Osteoblast (primary cell): ENCODE measurements around the gene E2F4. TPM values are rescaled to one million over a fixed set of nuclear protein-coding genes. Genes with fewer than 3 reads are reported as not detected.

Experiments
- DNase-seq: peaks from one replicate; pipeline ENCODE4 v3.0.0; 2011; ENCODE audit warnings: low spot score, mixed read lengths; ENCODE audit not compliant: insufficient read length; ENCODE audit errors: missing footprints
- H2AFZ ChIP-seq: 2 replicates; pipeline ENCODE4 v1.6.0; 2011; ENCODE audit warnings: mild to moderate bottlenecking, low read length
- H3K27ac ChIP-seq: 2 replicates; pipeline ENCODE4 v1.5.1; 2011; ENCODE audit warnings: mild to moderate bottlenecking, low read depth, low read length, moderate library complexity
- H3K27me3 ChIP-seq: 2 replicates; pipeline ENCODE4 v1.6.0; 2012; ENCODE audit warnings: mild to moderate bottlenecking, control low read depth, inconsistent platforms, low read length, moderate library complexity; ENCODE audit not compliant: insufficient read depth
- H3K36me3 ChIP-seq: 2 replicates; pipeline ENCODE4 v1.5.1; 2011; ENCODE audit warnings: mild to moderate bottlenecking, low read length, control low read depth, moderate library complexity; ENCODE audit not compliant: insufficient read depth
- H3K4me1 ChIP-seq: 2 replicates; pipeline ENCODE4 v1.5.1; 2011; ENCODE audit warnings: mild to moderate bottlenecking, low read length, control low read depth, moderate library complexity; ENCODE audit not compliant: insufficient read depth
- H3K4me2 ChIP-seq: 2 replicates; pipeline ENCODE4 v1.6.0; 2011; ENCODE audit warnings: mild to moderate bottlenecking, low read length; ENCODE audit not compliant: insufficient read depth
- H3K4me3 ChIP-seq: fragments of 200-600 bp; sonication (generic); 3 replicates; pipeline ENCODE4 v1.5.1; 2012; ENCODE audit warnings: mild to moderate bottlenecking, low read length, inconsistent platforms; ENCODE audit not compliant: insufficient read depth
- H3K79me2 ChIP-seq: 2 replicates; pipeline ENCODE4 v1.6.0; 2012; ENCODE audit warnings: mild to moderate bottlenecking, low read length, control low read depth, inconsistent platforms; ENCODE audit not compliant: insufficient read depth
- H3K9me3 ChIP-seq: 2 replicates; pipeline ENCODE4 v1.5.1; 2011; ENCODE audit warnings: low read depth, low read length, control low read depth
- H4K20me1 ChIP-seq: 2 replicates; pipeline ENCODE4 v1.6.0; 2012; ENCODE audit warnings: mild to moderate bottlenecking, low read length, control low read depth; ENCODE audit not compliant: insufficient read depth
- total RNA-seq: library from RNA; depleted of rRNA; stranded (reverse); fragments of >200 nt; gene quantifications from 2 replicates; pipeline ENCODE4 v1.2.3, GENCODE V29; 2012
- TF ChIP-seq, protein P1 (sequence below): IDR thresholded peaks from 2 replicates; pipeline ENCODE4 v1.5.1; 2011; ENCODE audit warnings: mild to moderate bottlenecking, low read depth, low read length, moderate library complexity; ENCODE audit errors: extremely low read depth

Gene E2F4
- total RNA-seq, 1 donor: 56.5 TPM

DNA sequence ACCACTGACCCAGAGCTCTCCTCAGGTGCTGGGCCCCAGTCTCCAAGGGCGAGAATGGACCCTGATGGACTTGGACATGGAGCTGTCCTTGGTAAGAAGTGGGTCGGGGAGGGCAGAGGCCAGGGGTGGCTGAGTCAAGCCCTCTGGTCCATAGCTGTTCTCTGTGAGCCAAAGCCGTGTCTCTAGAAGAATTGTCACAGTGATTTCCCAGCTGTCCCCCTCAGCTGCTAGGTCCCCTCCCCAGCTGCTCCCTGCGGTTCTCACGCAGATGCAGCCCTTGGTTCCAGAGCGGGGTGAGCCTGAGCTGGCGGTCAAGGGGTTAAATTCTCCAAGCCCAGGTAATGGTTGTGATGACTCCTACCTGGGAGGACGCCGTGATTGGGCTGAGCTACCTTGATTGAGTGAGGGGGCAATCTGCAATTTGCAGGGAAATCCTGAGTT lies 22.9 kb upstream of the E2F4 start:
- H3K4me3 ChIP-seq: no peak overlapping the region
- no peak overlapping the region for H2AFZ ChIP-seq
- H3K4me2 ChIP-seq: no peak overlapping the region
- no peak for DNase-seq
- peaks cover 2% of the 10 kb centered on the region for H4K20me1 ChIP-seq
- H3K27me3 ChIP-seq: peaks cover 16% of the 10 kb centered on the region
- no peak overlapping the region for H3K27ac ChIP-seq
- no peaks in the 10 kb centered on the region for H3K36me3 ChIP-seq
- TF ChIP-seq, protein P1, sequence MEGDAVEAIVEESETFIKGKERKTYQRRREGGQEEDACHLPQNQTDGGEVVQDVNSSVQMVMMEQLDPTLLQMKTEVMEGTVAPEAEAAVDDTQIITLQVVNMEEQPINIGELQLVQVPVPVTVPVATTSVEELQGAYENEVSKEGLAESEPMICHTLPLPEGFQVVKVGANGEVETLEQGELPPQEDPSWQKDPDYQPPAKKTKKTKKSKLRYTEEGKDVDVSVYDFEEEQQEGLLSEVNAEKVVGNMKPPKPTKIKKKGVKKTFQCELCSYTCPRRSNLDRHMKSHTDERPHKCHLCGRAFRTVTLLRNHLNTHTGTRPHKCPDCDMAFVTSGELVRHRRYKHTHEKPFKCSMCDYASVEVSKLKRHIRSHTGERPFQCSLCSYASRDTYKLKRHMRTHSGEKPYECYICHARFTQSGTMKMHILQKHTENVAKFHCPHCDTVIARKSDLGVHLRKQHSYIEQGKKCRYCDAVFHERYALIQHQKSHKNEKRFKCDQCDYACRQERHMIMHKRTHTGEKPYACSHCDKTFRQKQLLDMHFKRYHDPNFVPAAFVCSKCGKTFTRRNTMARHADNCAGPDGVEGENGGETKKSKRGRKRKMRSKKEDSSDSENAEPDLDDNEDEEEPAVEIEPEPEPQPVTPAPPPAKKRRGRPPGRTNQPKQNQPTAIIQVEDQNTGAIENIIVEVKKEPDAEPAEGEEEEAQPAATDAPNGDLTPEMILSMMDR: no peak
- peaks cover 21% of the 10 kb centered on the region for H3K4me1 ChIP-seq
- no peaks in the 10 kb centered on the region for H3K9me3 ChIP-seq
- H3K79me2 ChIP-seq: no peaks in the 10 kb centered on the region

DNA sequence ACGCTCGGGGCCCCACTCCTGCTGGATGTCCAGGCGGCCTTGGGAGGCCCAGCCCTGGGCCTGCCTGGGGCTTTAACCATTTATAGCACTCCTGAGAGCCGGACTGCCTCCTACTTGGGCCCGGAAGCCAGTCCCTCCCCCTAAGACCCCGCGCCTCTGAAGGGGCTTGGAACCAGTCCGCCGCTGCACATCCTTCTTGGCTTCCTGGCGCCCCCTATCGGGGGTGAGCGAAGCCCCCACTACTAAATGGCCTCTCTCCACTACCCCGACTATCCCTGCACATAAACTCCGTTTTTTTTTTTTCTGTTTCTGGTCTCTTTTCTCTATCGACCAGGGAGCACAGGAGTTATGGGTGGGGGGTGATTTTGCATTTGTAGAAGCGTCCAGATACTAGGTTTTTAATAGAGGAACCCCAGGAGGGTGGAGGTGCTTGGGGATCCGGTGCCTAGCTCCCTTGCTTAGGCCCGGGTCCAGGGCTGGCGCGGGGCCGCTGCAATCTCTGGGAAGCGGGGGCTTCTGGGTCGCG lies 22.2 kb upstream of the E2F4 start:
- no peaks in the 10 kb centered on the region for H3K9me3 ChIP-seq
- TF ChIP-seq, protein P1: peak; percentile 56
- peak overlapping the region; percentile 90 for H3K4me2 ChIP-seq
- H3K4me3 ChIP-seq: peak overlapping the region; percentile 72
- peaks cover 11% of the 10 kb centered on the region for H3K27me3 ChIP-seq
- H3K79me2 ChIP-seq: no peaks in the 10 kb centered on the region
- peak overlapping the region; percentile 28 for H3K27ac ChIP-seq
- H3K36me3 ChIP-seq: no peaks in the 10 kb centered on the region
- H4K20me1 ChIP-seq: no peaks in the 10 kb centered on the region
- peak overlapping the region; percentile 66 for H2AFZ ChIP-seq
- peak; percentile 93 for DNase-seq
- peaks cover 22% of the 10 kb centered on the region for H3K4me1 ChIP-seq

DNA sequence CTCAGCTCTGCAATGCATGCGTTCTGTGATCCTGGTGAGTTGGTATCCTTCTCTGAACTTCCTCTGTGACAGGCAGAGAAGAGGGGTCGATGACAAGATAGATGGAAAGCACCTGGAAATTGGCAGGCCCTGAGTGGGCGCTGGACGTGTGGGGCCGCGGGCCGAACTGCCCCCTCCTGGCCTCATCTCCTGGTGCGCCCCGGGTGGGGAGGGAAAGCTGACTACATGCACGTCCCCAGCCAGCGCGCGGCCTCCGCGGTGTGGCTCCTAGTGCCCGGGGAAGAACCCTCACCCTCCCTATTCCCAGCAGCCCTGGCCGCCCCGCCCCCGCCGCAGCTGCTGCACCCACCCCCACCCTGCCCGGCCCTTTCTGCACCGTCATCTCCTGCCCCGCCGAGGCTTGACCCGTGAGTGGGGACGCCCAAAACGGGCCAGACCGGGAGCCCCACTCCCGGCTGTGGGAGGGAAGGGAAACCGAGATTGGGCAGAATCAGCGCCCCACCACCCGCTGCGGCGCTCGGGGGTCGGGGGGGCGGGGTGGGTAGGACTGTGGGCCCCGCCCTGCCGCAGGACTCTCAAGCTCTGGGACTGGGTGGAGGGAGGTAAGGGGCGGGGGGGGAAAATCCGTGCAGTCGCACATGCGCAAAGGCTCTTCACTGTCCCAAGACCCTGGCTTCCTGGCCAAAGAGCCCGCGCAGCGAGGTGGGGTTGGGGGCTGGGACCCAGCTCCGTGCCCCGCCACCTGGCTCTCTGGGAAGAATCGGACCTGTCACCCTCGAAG lies 21.6 kb upstream of the E2F4 start, which contains the start of gene NOL3:
Gene NOL3, plus strand, starts transcription at position 371 of the 781 bp plus-strand sequence.
- H3K79me2 ChIP-seq: no peaks in the 10 kb centered on the region
- H3K4me3 ChIP-seq: peak within 1 kb of the TSS; percentile 72
- peak within 1 kb of the TSS; percentile 38 for H3K27ac ChIP-seq
- H3K27me3 ChIP-seq: peaks cover 5% of the 10 kb centered on the region
- H4K20me1 ChIP-seq: peaks cover 2% of the 10 kb centered on the region
- peak within 1 kb of the TSS; percentile 66 for H2AFZ ChIP-seq
- peak within 1 kb of the TSS; percentile 90 for H3K4me2 ChIP-seq
- H3K36me3 ChIP-seq: no peaks in the 10 kb centered on the region
- H3K9me3 ChIP-seq: no peaks in the 10 kb centered on the region
- DNase-seq: peak; percentile 99
- TF ChIP-seq, protein P1: no peak
- peaks cover 22% of the 10 kb centered on the region for H3K4me1 ChIP-seq
